BLaER1 treated with 17β-estradiol and CSF1 and Interleukin-3, amounts not matched to agents 10 nM and 100 nM (cell line): ENCODE measurements around the gene CELSR1.

Experiments used
- H3K27ac ChIP-seq, 11 experiments: shearing (Covaris generic); formaldehyde crosslinking; 2 replicates each; pipeline ENCODE4 v1.8.1; 2022
- H3K27me3 ChIP-seq, 11 experiments: shearing (Covaris generic); formaldehyde crosslinking; 2 replicates each; pipeline ENCODE4 v1.8.1; 2022
- H3K36me3 ChIP-seq, 11 experiments: shearing (Covaris generic); formaldehyde crosslinking; 2 replicates each; pipeline ENCODE4 v1.8.1; 2022
- H3K4me1 ChIP-seq, 10 experiments: shearing (Covaris generic); formaldehyde crosslinking; 2 replicates each; pipeline ENCODE4 v1.8.1; 2022
- H3K4me2 ChIP-seq, 11 experiments: shearing (Covaris generic); formaldehyde crosslinking; 2 replicates each; pipeline ENCODE4 v1.8.1; 2022
- H3K4me3 ChIP-seq, 10 experiments: shearing (Covaris generic); formaldehyde crosslinking; 2 replicates each; pipeline ENCODE4 v1.8.1; 2022
- H3K9ac ChIP-seq, 11 experiments: shearing (Covaris generic); formaldehyde crosslinking; 2 replicates each; pipeline ENCODE4 v1.8.1; 2022
- H3K9me3 ChIP-seq, 11 experiments: shearing (Covaris generic); formaldehyde crosslinking; replicated peaks in 1 of 11; 2 replicates each; pipeline ENCODE4 v1.8.1; 2022
- H4K20me1 ChIP-seq, 11 experiments: shearing (Covaris generic); formaldehyde crosslinking; 2 replicates each; pipeline ENCODE4 v1.8.1; 2022
- Cebpa-rat ChIP-seq, 11 experiments: shearing (Covaris generic); IDR thresholded peaks; 2 replicates each; pipeline ENCODE4 v1.8.1; 2022

Gene CELSR1

GRCh38 chr22:46428171-46428570, 109.2 kb downstream of the CELSR1 start:
- Histone ChIP-seq H3K27me3 (peaks cover 0 to 19% (median 4%) of the 10 kb centered on the region in 11 experiments; a peak in 12 of 22 replicates), H3K4me3 (no peak overlapping the region), H3K36me3 (peaks cover 0 to 7% (median 0%) of the 10 kb centered on the region in 11 experiments; a peak in 3 of 22 replicates), H3K27ac (no peak overlapping the region), H4K20me1 (no peaks in the 10 kb centered on the region), H3K4me1 (peaks cover 13 to 67% (median 51%) of the 10 kb centered on the region in 10 experiments), H3K9ac (no peak overlapping the region), H3K4me2 (peak overlapping the region in 9 of 11 experiments; percentile 7 to 66 (median 46); a peak in 16 of 22 replicates), H3K9me3 (peaks cover 9 to 19% (median 14%) of the 10 kb centered on the region in 11 experiments; a peak in 21 of 22 replicates)
- TF ChIP-seq Cebpa-rat (IDR thresholded peaks at IDR 0.05), result no peak

DNA sequence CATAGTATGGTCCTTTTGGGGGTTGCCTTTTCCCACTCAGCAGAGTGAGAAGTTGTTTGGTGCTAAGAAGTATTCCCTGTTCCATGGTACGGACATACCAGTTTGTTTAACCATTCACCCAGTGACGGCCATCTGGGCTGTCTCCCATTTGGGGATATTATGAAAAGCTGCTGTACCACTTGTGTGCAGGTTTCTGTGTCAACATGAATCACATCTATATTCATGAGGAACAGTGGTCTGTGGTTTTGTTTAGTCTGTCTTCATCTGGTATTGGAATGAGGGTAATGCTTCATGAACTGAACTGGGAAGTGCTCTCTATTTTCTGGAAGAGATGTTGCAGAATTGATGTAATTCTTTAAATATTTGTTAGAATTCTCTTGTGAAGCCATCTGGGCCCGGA, 112.4 kb downstream of the CELSR1 start:
- no peak overlapping the region for H3K4me3 ChIP-seq
- peaks cover 9 to 19% (median 14%) of the 10 kb centered on the region in 11 experiments; a peak in 21 of 22 replicates for H3K9me3 ChIP-seq
- peaks cover 0 to 7% (median 0%) of the 10 kb centered on the region in 11 experiments; a peak in 3 of 22 replicates for H3K36me3 ChIP-seq
- H3K4me1 ChIP-seq, result peaks cover 6 to 61% (median 48%) of the 10 kb centered on the region in 10 experiments; a peak in 18 of 20 replicates
- peak overlapping the region in 7 of 11 experiments; percentile 1 to 24 (median 7); a peak in 4 of 22 replicates for H3K4me2 ChIP-seq
- H3K27me3 ChIP-seq, result peaks cover 0 to 19% (median 4%) of the 10 kb centered on the region in 11 experiments; a peak in 12 of 22 replicates
- H4K20me1 ChIP-seq, result no peaks in the 10 kb centered on the region; a peak in 1 of 22 replicates
- no peak overlapping the region for H3K9ac ChIP-seq
- TF ChIP-seq Cebpa-rat (IDR thresholded peaks at IDR 0.05), result no peak
- no peak overlapping the region for H3K27ac ChIP-seq

DNA sequence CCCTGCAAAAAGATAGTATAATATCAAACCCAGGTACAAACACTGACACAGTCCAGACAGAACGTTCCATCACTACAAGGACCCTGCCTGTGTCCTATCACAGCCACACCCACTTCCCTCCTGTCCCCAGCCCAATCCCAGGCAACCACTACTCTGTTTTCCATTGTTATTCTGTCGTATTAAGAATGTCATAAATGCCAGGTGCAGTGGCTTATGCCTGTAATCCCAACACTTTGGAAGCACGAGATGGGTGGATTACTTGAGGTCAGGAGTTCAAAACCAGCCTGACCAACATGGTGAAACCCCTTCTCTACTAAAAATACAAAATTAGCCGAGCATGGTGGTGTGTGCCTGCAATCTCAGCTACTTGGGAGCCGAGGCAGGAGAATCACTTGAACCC, 112.9 kb downstream of the CELSR1 start:
- Histone ChIP-seq H3K36me3 (peaks cover 0 to 7% (median 0%) of the 10 kb centered on the region in 11 experiments; a peak in 3 of 22 replicates), H3K4me1 (peaks cover 6 to 56% (median 43%) of the 10 kb centered on the region in 10 experiments; a peak in 18 of 20 replicates), H3K27me3 (peaks cover 0 to 15% (median 4%) of the 10 kb centered on the region in 11 experiments; a peak in 12 of 22 replicates), H3K4me3 (no peak overlapping the region), H3K27ac (no peak overlapping the region), H4K20me1 (no peaks in the 10 kb centered on the region; a peak in 1 of 22 replicates), H3K9ac (no peak overlapping the region), H3K4me2 (peak overlapping the region in 6 of 11 experiments; percentile 1 to 24 (median 8); a peak in 4 of 22 replicates), H3K9me3 (peaks cover 9 to 19% (median 14%) of the 10 kb centered on the region in 11 experiments; a peak in 21 of 22 replicates)
- TF ChIP-seq Cebpa-rat (IDR thresholded peaks at IDR 0.05), result no peak

DNA sequence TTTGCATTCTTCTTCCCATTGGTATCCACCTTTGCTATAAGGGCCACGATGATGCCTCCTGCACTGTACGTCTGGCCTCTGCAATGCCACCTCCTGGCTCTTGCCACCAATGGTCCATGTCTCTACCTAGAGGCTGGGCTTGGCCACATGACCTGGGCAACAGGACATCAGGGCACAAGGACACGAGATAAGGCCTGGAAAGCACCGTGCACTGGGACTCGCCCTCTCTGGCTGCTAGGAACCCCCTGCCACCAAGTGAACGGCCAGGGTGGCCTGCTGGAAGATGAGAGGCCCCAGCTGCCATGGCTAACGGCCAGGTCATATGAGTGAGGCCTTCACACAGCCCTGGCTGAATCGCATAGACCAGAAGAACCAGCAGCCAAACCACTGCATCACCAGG, 114.5 kb downstream of the CELSR1 start:
- Histone ChIP-seq H3K4me2 (peak overlapping the region in 3 of 11 experiments; percentile 24 to 42 (median 32); a peak in 4 of 22 replicates), H3K27me3 (0 out of 22 replicates have a peak, but pooled peaks cover 0 to 2% (median 0%) of the 10 kb centered on the region in 11 experiments), H3K36me3 (peaks cover 0 to 7% (median 0%) of the 10 kb centered on the region in 11 experiments; a peak in 3 of 22 replicates)

GRCh38 chr22:46421267-46421666, 116.2 kb downstream of the CELSR1 start:
- no peak for TF ChIP-seq Cebpa-rat (IDR thresholded peaks at IDR 0.05)
- Histone ChIP-seq H3K4me2 (peak overlapping the region; percentile 40 to 90 (median 78); a peak in 21 of 22 replicates), H3K36me3 (no peaks in the 10 kb centered on the region; a peak in 2 of 22 replicates), H3K4me3 (no peak overlapping the region), H3K27me3 (no peaks in the 10 kb centered on the region), H4K20me1 (peaks cover 0 to 9% (median 0%) of the 10 kb centered on the region in 11 experiments; a peak in 2 of 22 replicates), H3K4me1 (peaks cover 6 to 52% (median 39%) of the 10 kb centered on the region in 10 experiments; a peak in 18 of 20 replicates), H3K9me3 (peaks cover 7 to 10% (median 8%) of the 10 kb centered on the region in 11 experiments; a peak in 21 of 22 replicates), H3K27ac (peak overlapping the region in 1 of 11 experiments; percentile 12; a peak in 1 of 22 replicates), H3K9ac (no peak overlapping the region; a peak in 1 of 22 replicates)

More for the DNA sequence above, 114.5 kb downstream of the CELSR1 start:
- peaks cover 9 to 19% (median 14%) of the 10 kb centered on the region in 11 experiments; a peak in 21 of 22 replicates for H3K9me3 ChIP-seq
- peaks cover 0 to 9% (median 0%) of the 10 kb centered on the region in 11 experiments; a peak in 2 of 22 replicates for H4K20me1 ChIP-seq
- no peak overlapping the region for H3K9ac ChIP-seq
- peaks cover 6 to 45% (median 30%) of the 10 kb centered on the region in 10 experiments; a peak in 18 of 20 replicates for H3K4me1 ChIP-seq
- no peak overlapping the region for H3K4me3 ChIP-seq
- no peak for TF ChIP-seq Cebpa-rat (IDR thresholded peaks at IDR 0.05)
- no peak overlapping the region for H3K27ac ChIP-seq

- Histone ChIP-seq H3K27ac (no peak overlapping the region), H3K9ac (no peak overlapping the region)
These were observed 117.5 kb downstream of the CELSR1 start for GRCh38 chr22:46419754-46420571.

DNA sequence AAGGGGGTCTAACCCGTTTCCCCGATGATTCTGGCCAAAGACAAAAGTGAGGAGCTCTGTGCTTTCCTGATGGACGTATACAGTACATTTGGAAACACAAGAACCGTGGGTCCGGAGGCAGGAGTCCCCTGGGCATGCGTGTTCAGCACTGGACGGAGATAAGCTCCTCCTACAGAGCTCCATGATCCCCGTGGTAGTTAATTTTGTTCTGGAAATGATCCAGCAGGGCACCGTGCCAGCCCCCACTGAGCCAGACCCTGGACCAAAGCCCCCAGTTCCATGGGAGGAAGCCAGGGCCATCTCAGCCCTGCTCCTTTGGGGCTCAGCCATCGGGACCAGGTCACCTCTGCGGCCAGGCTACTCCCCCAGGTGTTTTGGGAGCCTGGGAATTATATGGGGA, 118.6 kb downstream of the CELSR1 start:
- Histone ChIP-seq H3K4me2 (no peak overlapping the region), H3K9ac (no peak overlapping the region), H4K20me1 (peaks cover 0 to 9% (median 0%) of the 10 kb centered on the region in 11 experiments; a peak in 2 of 22 replicates), H3K4me3 (no peak overlapping the region), H3K27ac (no peak overlapping the region), H3K36me3 (no peaks in the 10 kb centered on the region), H3K4me1 (peaks cover 6 to 42% (median 34%) of the 10 kb centered on the region in 10 experiments; a peak in 18 of 20 replicates), H3K9me3 (no peaks in the 10 kb centered on the region), H3K27me3 (no peaks in the 10 kb centered on the region)
- TF ChIP-seq Cebpa-rat (IDR thresholded peaks at IDR 0.05), result no peak

More at GRCh38 chr22:46419754-46420571, 117.5 kb downstream of the CELSR1 start:
- Histone ChIP-seq H3K4me3 (no peak overlapping the region), H3K4me2 (no peak overlapping the region), H4K20me1 (peaks cover 0 to 9% (median 0%) of the 10 kb centered on the region in 11 experiments; a peak in 2 of 22 replicates), H3K27me3 (no peaks in the 10 kb centered on the region), H3K4me1 (peaks cover 6 to 48% (median 37%) of the 10 kb centered on the region in 10 experiments; a peak in 18 of 20 replicates), H3K9me3 (no peaks in the 10 kb centered on the region), H3K36me3 (no peaks in the 10 kb centered on the region)
- no peak for TF ChIP-seq Cebpa-rat (IDR thresholded peaks at IDR 0.05)

DNA sequence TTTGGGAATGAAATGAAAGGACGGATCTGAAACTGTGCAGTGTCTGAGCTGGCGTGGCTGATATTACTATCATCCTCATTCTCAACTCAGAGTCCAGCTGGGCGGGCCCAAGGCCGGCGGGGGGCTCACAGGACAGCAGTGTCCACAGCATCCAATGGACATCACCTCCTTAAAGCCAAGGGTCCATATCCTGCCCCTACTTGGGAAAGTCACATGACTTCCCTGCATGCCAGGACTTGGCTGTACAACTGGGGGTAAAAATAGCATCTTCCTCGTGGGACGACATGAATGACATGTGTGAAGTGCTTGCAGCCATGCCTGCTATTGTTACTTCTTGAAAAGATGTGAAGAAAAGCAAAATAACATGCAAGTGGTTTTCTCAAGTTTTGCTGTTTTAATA, 119.7 kb downstream of the CELSR1 start:
- no peak overlapping the region for H3K4me3 ChIP-seq

More for the DNA sequence above, 119.7 kb downstream of the CELSR1 start:
- H3K4me1 ChIP-seq, result peaks cover 6 to 38% (median 31%) of the 10 kb centered on the region in 10 experiments; a peak in 18 of 20 replicates
- peaks cover 0 to 9% (median 0%) of the 10 kb centered on the region in 11 experiments; a peak in 2 of 22 replicates for H4K20me1 ChIP-seq
- no peaks in the 10 kb centered on the region for H3K9me3 ChIP-seq
- TF ChIP-seq Cebpa-rat (IDR thresholded peaks at IDR 0.05), result no peak
- no peaks in the 10 kb centered on the region for H3K36me3 ChIP-seq
- no peak overlapping the region for H3K27ac ChIP-seq
- H3K9ac ChIP-seq, result no peak overlapping the region
- H3K4me2 ChIP-seq, result peak overlapping the region in 8 of 11 experiments; percentile 23 to 59 (median 54); a peak in 15 of 22 replicates
- no peaks in the 10 kb centered on the region for H3K27me3 ChIP-seq
